ENCODE results near the gene WFDC6.
"Not testable (repeated sequence)": the region's sequence is repeated elsewhere in the genome, so short reads cannot be mapped to it uniquely, and the experiment has no call there.

WFDC6 gene

GRCh38 chr20:45539382-45539781, at the start of gene WFDC6:
Gene WFDC6, minus strand, starts transcription at chr20:45539482. Its CDS starts 75 bp downstream, at chr20:45539407.
- Histone ChIP-seq H3F3A (ENCODE audit: control insufficient read depth, insufficient read depth) (no peaks in the 10 kb centered on the region), H3K4me1 (ENCODE audit: control insufficient read depth, low read length) (no peaks in the 10 kb centered on the region), H3K27me3 (ENCODE audit: control insufficient read depth, low read length) (peaks cover 10% of the 10 kb centered on the region; the same call in 1 of the 2 replicates), H3K4me2 (ENCODE audit: low read length) (no peak within 1 kb of the TSS), H3K9me2 (replicated peaks; ENCODE audit: control insufficient read depth, low read length) (no peaks in the 10 kb centered on the region), H4K20me1 (ENCODE audit: control insufficient read depth, insufficient read depth, low read depth, low read length) (no peaks in the 10 kb centered on the region), H3K27ac (ENCODE audit: low read depth, low read length) (no peak within 1 kb of the TSS), H3K4me3 (ENCODE audit: low read length) (no peak within 1 kb of the TSS), H3K79me2 (ENCODE audit: control insufficient read depth, low read length) (no peaks in the 10 kb centered on the region), H3K36me3 (ENCODE audit: control insufficient read depth, low read length) (no peaks in the 10 kb centered on the region), H3K9me3 (ENCODE audit: control insufficient read depth, insufficient read depth, low read length) (no peaks in the 10 kb centered on the region)
- no peak for TF ChIP-seq EZH2phosphoT487 (IDR thresholded peaks at IDR 0.05; ENCODE audit: borderline replicate concordance, low read length)
- TF ChIP-seq CTCF (IDR thresholded peaks at IDR 0.05; ENCODE audit: low read depth, low read length, poor library complexity, severe bottlenecking): no peak

GRCh38 chr20:45588800-45589199, 49.5 kb upstream of the WFDC6 start:
- H3K4me2 ChIP-seq (ENCODE audit: low read length): no peak overlapping the region
- H3K9me2 ChIP-seq (replicated peaks; ENCODE audit: control insufficient read depth, low read length): no peaks in the 10 kb centered on the region
- H3K27me3 ChIP-seq (ENCODE audit: control insufficient read depth, low read length): peaks cover 9% of the 10 kb centered on the region
- no peak overlapping the region for H3K27ac ChIP-seq (ENCODE audit: low read depth, low read length)
- H3K79me2 ChIP-seq (ENCODE audit: control insufficient read depth, low read length): no peaks in the 10 kb centered on the region
- no peaks in the 10 kb centered on the region for H3K4me1 ChIP-seq (ENCODE audit: control insufficient read depth, low read length)
- no peaks in the 10 kb centered on the region for H3F3A ChIP-seq (ENCODE audit: control insufficient read depth, insufficient read depth)
- no peaks in the 10 kb centered on the region for H3K36me3 ChIP-seq (ENCODE audit: control insufficient read depth, low read length)
- no peak overlapping the region for H3K4me3 ChIP-seq (ENCODE audit: low read length)
- no peaks in the 10 kb centered on the region for H4K20me1 ChIP-seq (ENCODE audit: control insufficient read depth, insufficient read depth, low read depth, low read length)
- no peak for TF ChIP-seq CTCF (IDR thresholded peaks at IDR 0.05; ENCODE audit: low read depth, low read length, poor library complexity, severe bottlenecking)
- no peak for TF ChIP-seq EZH2phosphoT487 (IDR thresholded peaks at IDR 0.05; ENCODE audit: borderline replicate concordance, low read length)
- H3K9me3 ChIP-seq (ENCODE audit: control insufficient read depth, insufficient read depth, low read length): no peaks in the 10 kb centered on the region

GRCh38 chr20:45585986-45586385, 46.7 kb upstream of the WFDC6 start:
- H3K79me2 ChIP-seq (ENCODE audit: control insufficient read depth, low read length); H3K36me3 ChIP-seq (ENCODE audit: control insufficient read depth, low read length); H3F3A ChIP-seq (ENCODE audit: control insufficient read depth, insufficient read depth); H4K20me1 ChIP-seq (ENCODE audit: control insufficient read depth, insufficient read depth, low read depth, low read length); H3K27ac ChIP-seq (ENCODE audit: low read depth, low read length); H3K9me3 ChIP-seq (ENCODE audit: control insufficient read depth, insufficient read depth, low read length); H3K4me3 ChIP-seq (ENCODE audit: low read length); H3K9me2 ChIP-seq (replicated peaks; ENCODE audit: control insufficient read depth, low read length); H3K4me1 ChIP-seq (ENCODE audit: control insufficient read depth, low read length); H3K4me2 ChIP-seq (ENCODE audit: low read length): not testable (repeated sequence)
- peaks cover 16% of the 10 kb centered on the region for H3K27me3 ChIP-seq (ENCODE audit: control insufficient read depth, low read length)

GRCh38 chr20:45584294-45584693, 45.0 kb upstream of the WFDC6 start:
- peaks cover 16% of the 10 kb centered on the region for H3K27me3 ChIP-seq (ENCODE audit: control insufficient read depth, low read length)
- not testable (repeated sequence) for H4K20me1 ChIP-seq (ENCODE audit: control insufficient read depth, insufficient read depth, low read depth, low read length); H3K9me3 ChIP-seq (ENCODE audit: control insufficient read depth, insufficient read depth, low read length); H3K79me2 ChIP-seq (ENCODE audit: control insufficient read depth, low read length); H3F3A ChIP-seq (ENCODE audit: control insufficient read depth, insufficient read depth); H3K4me2 ChIP-seq (ENCODE audit: low read length); H3K4me1 ChIP-seq (ENCODE audit: control insufficient read depth, low read length); H3K9me2 ChIP-seq (replicated peaks; ENCODE audit: control insufficient read depth, low read length); H3K4me3 ChIP-seq (ENCODE audit: low read length); H3K36me3 ChIP-seq (ENCODE audit: control insufficient read depth, low read length); H3K27ac ChIP-seq (ENCODE audit: low read depth, low read length)

Measured in DOHH2 (cell line).